K562 (cell line): ENCODE data around the gene AMMECR1. TPM values are rescaled to one million over a fixed set of nuclear protein-coding genes. Genes with fewer than 3 reads are reported as not detected.

ENCODE experiments used
- ATAC-seq: fragments of 200-7000 bp; cut with Tn5 transposase; 3 replicates; pipeline ENCODE4 v1.9.1; 2020; ENCODE audit warnings: moderate library complexity
- BruUV-seq: library from RNA; stranded (reverse); fragments of 400-500 nt; replicated peaks from 2 replicates; lab custom pipeline; 2021; lab: Mats Ljungman, UMichigan
- CTCF ChIA-PET: fragments of 300-600 bp; formaldehyde crosslinking; extraction: SDS; loops from one replicate; lab custom pipeline; 2021; ENCODE audit warnings: low intra/inter-chr PET ratio; lab: Yijun Ruan, JAX
- POLR2A ChIA-PET: fragments of 300-600, 350-650 bp; sonication (Branson Sonifier 250); formaldehyde crosslinking; extraction: SDS; loops from one replicate; lab custom pipeline; 2021; ENCODE audit warnings: antibody characterized with exemption, inconsistent platforms; lab: Yijun Ruan, JAX
- DNase-seq, 4 experiments: peaks; one replicate each; pipeline versions ENCODE4 v3.0.0 to v3.0.0-alpha.2; 2011 to 2018; ENCODE audit warnings: low spot score in 3 of 4, mixed read lengths in 3 of 4; ENCODE audit errors: extremely low read depth in 1 of 4
- FAIRE-seq: peaks from 2 replicates; lab custom pipeline; 2011; peaks lifted over from hg19 to GRCh38; lab: Jason Lieb, UNC
- H2AFZ ChIP-seq: 2 replicates; pipeline ENCODE4 v1.6.0; 2011; ENCODE audit warnings: low read depth, low read length, control low read depth, inconsistent platforms
- H3K27ac ChIP-seq: fragments of 200-600 bp; 3 replicates; pipeline ENCODE4 v1.8.0; 2011; ENCODE audit warnings: low read depth, mild to moderate bottlenecking, control low read depth, inconsistent platforms, low read length, moderate library complexity, mixed read lengths; ENCODE audit errors: extremely low read depth
- H3K27me3 ChIP-seq, 2 experiments: fragments of 300-600 bp in 1 of 2; 2 replicates in 1 of 2; 3 replicates in 1 of 2; pipeline versions ENCODE4 v1.6.0 to v1.8.0; 2011; ENCODE audit warnings: inconsistent platforms in 2 of 2, low read length in 2 of 2, mild to moderate bottlenecking in 1 of 2, mixed read lengths in 1 of 2, moderate library complexity in 1 of 2; ENCODE audit not compliant: control insufficient read depth in 2 of 2, insufficient read depth in 2 of 2
- H3K36me3 ChIP-seq: fragments of 300-600 bp; 3 replicates; pipeline ENCODE4 v1.8.0; 2011; ENCODE audit warnings: mild to moderate bottlenecking, low read length, inconsistent platforms; ENCODE audit not compliant: control insufficient read depth, insufficient read depth
- H3K4me1 ChIP-seq, 2 experiments: fragments of 200-600 bp in 1 of 2; replicated peaks in 1 of 2; 2 replicates in 1 of 2; 3 replicates in 1 of 2; pipeline versions ENCODE4 v1.5.1 to v1.8.0; 2011; ENCODE audit warnings: inconsistent platforms in 2 of 2, low read length in 2 of 2, mild to moderate bottlenecking in 1 of 2, mixed read lengths in 1 of 2, moderate library complexity in 1 of 2; ENCODE audit not compliant: control insufficient read depth in 2 of 2, insufficient read depth in 2 of 2
- H3K4me2 ChIP-seq: 2 replicates; pipeline ENCODE4 v1.6.1; 2011; ENCODE audit warnings: low read length, control low read depth, inconsistent platforms, mixed read lengths; ENCODE audit not compliant: insufficient read depth
- H3K4me3 ChIP-seq: fragments of 200-600 bp; sonication (generic), shearing (Covaris generic); 2 replicates; pipeline ENCODE4 v1.5.1; 2016; ENCODE audit warnings: control low read depth, inconsistent platforms
- H3K79me2 ChIP-seq: fragments of 200-600 bp; 3 replicates; pipeline ENCODE4 v1.8.0; 2011; ENCODE audit warnings: low read length, inconsistent platforms; ENCODE audit not compliant: control insufficient read depth, insufficient read depth
- H3K9ac ChIP-seq, 2 experiments: 2 replicates each; pipeline versions ENCODE4 v1.6.0 to v1.6.1; 2011; ENCODE audit warnings: low read depth in 2 of 2, low read length in 2 of 2, control low read depth in 1 of 2, inconsistent platforms in 1 of 2, mild to moderate bottlenecking in 1 of 2, mixed read lengths in 1 of 2; ENCODE audit not compliant: insufficient read depth in 1 of 2
- H3K9me1 ChIP-seq: one replicate; pipeline ENCODE4 v1.6.0; 2011; ENCODE audit warnings: inconsistent platforms, mild to moderate bottlenecking, low read length, moderate library complexity; ENCODE audit not compliant: control insufficient read depth, insufficient read depth
- H3K9me3 ChIP-seq: replicated peaks from 2 replicates; pipeline ENCODE4 v1.5.1; 2011; ENCODE audit warnings: low read depth, low read length, inconsistent platforms; ENCODE audit not compliant: control insufficient read depth, insufficient read depth
- H4K20me1 ChIP-seq: replicated peaks from 2 replicates; pipeline ENCODE4 v1.6.1; 2011; ENCODE audit warnings: low read length, inconsistent platforms, mixed read lengths; ENCODE audit not compliant: control insufficient read depth, insufficient read depth
- MECOM ChIP-seq: fragments of 250-450 bp; sonication (Bioruptor Pico); IDR thresholded peaks from 2 replicates; pipeline ENCODE4 v1.8.0; 2022; ENCODE audit warnings: inconsistent platforms
- NCOA6 ChIP-seq: fragments of 450-650 bp; IDR thresholded peaks from 2 replicates; pipeline ENCODE4 v1.6.1; 2017; ENCODE audit warnings: mild to moderate bottlenecking
- POU5F1 ChIP-seq: fragments of 150-350 bp; IDR thresholded peaks from 2 replicates; pipeline ENCODE4 v1.6.1; 2014; ENCODE audit warnings: borderline replicate concordance, low read length, low read depth, mild to moderate bottlenecking; ENCODE audit not compliant: partially characterized antibody
- RCOR1 ChIP-seq, 2 experiments: IDR thresholded peaks; 2 replicates each; pipeline ENCODE4 v1.6.1; 2012; ENCODE audit warnings: low read depth in 2 of 2, low read length in 2 of 2, borderline replicate concordance in 1 of 2, improper control_type of control experiment in 1 of 2
- SAFB ChIP-seq: fragments of 200-400 bp; formaldehyde crosslinking; IDR thresholded peaks from 2 replicates; pipeline ENCODE4 v1.6.1; 2017; ENCODE audit warnings: low read depth, low read length, borderline replicate concordance
- USF2 ChIP-seq: sonication (generic); formaldehyde crosslinking; IDR thresholded peaks from 2 replicates; pipeline ENCODE4 v1.5.0; 2020; ENCODE audit warnings: missing genetic modification reagents
- ZBTB26 ChIP-seq: fragments of 450-650 bp; formaldehyde crosslinking; IDR thresholded peaks from 2 replicates; pipeline ENCODE4 v1.4.0; 2022; ENCODE audit warnings: missing genetic modification characterization
- WGBS: fragments of 100-300 bp; shearing (Covaris generic); methylation state at CpG from one replicate; pipeline ENCODE4 v1.1.6; 2016; ENCODE audit warnings: low coverage, mixed read lengths; ENCODE audit not compliant: insufficient coverage; ENCODE audit errors: missing lambda C conversion rate; 5-methylcytosine and 5-hydroxymethylcytosine counted together
- in situ Hi-C: fragments of 300-500 bp; cut with MboI; formaldehyde crosslinking; loops from 4 replicates; pipeline ENCODE4 v1.15.0; 2018; ENCODE audit warnings: inconsistent platforms, mixed read lengths
- intact Hi-C: fragments of 100-400 bp; cut with micrococcal nuclease; formaldehyde crosslinking; loops from 2 replicates; pipeline ENCODE4 v1.14.2; 2022
- polyA plus RNA-seq, 8 experiments: library from polyadenylated mRNA; depleted of rRNA in 4 of 8; stranded (reverse) in 5 of 8; unstranded in 3 of 8; fragments of >200 nt; fragmentation: Nextera tagmentation in 2 of 8; fragmentation: Illumina TruSeq in 1 of 8; extraction: Ambion mirVana in 2 of 8; extraction: Trizol in 1 of 8; gene quantifications; 2 replicates each; pipeline versions ENCODE4 v1.2.1 to v1.2.3, GENCODE V29; 2011 to 2014; ENCODE audit warnings: inconsistent platforms in 1 of 8, missing spikeins in 1 of 8
- total RNA-seq, 7 experiments: library from RNA; depleted of rRNA in 6 of 7; stranded (reverse); fragments of >200 nt in 6 of 7; fragmentation: Illumina TruSeq in 2 of 7; extraction: Trizol in 2 of 7; gene quantifications; 2 replicates each; pipeline versions ENCODE4 v1.2.1 to v1.2.3, GENCODE V29; 2011 to 2021; ENCODE audit warnings: low replicate concordance in 1 of 7

Gene AMMECR1
- total and polyA plus RNA-seq, 9 of the 15 experiments (the other 6 are each of a cell fraction or from before 2014, with no cell fraction given) = 13.9 to 36.7 (median 23.6) TPM

GRCh38 chrX:110182865-110183264 lies 135.0 kb downstream of the AMMECR1 start (continued):
- TF ChIP-seq POU5F1 (no peak), USF2 (CRISPR knock-in tag) (no peak), NCOA6 (no peak), ZBTB26 (CRISPR knock-in tag) (no peak), RCOR1 (IDR thresholded peaks at IDR 0.05; ENCODE audit: borderline replicate concordance in 1 of 2, low read depth in 2 of 2, low read length in 2 of 2) (peak in 1 of 2 experiments; percentile 10; a peak in 1 of 4 replicates)
- TF ChIP-seq, all 486 proteins: peak for 5

GRCh38 chrX:110182362-110182761 lies 135.5 kb downstream of the AMMECR1 start:
- Histone ChIP-seq H3K27me3 (no peaks in the 10 kb centered on the region), H3K4me3 (no peak overlapping the region), H3K9me1 (peaks cover 4% of the 10 kb centered on the region), H3K27ac (peak overlapping the region; percentile 31; the same call in 1 of the 3 replicates), H3K79me2 (peaks cover 10% of the 10 kb centered on the region; the same call in 2 of the 3 replicates), H3K4me2 (0 out of 2 replicates have a peak overlapping the region, but pooled peaks have one; percentile 25), H3K9me3 (no peaks in the 10 kb centered on the region; the same call in 1 of the 2 replicates), H2AFZ (no peak overlapping the region), H3K36me3 (peaks cover 13% of the 10 kb centered on the region; the same call in 2 of the 3 replicates), H4K20me1 (no peaks in the 10 kb centered on the region), H3K4me1 (peaks cover 24 to 36% of the 10 kb centered on the region in 2 experiments), H3K9ac (peak overlapping the region in 1 of 2 experiments; percentile 74; a peak in 1 of 4 replicates)
- BruUV-seq = no TSS peak
- ChIA-PET POLR2A (interaction anchor here (1.0 to 1.2 kb wide), 2 partner anchors 17 to 219 kb away, joined by 3 to 4 read pairs; no protein-coding TSS in a partner anchor), CTCF (no interaction called here)
- intact Hi-C loops = no loop called here
- ATAC-seq = no peak
- no peak for FAIRE-seq
- DNase-seq = no peak
- in situ Hi-C loops = no loop called here
- WGBS = no CpG with 5 or more reads among the region's 1 CpG
- TF ChIP-seq SAFB (no peak), MECOM (no peak)
